ENCODE results near the gene SLC37A2.
"Not testable (repeated sequence)": the region's sequence is repeated elsewhere in the genome, so short reads cannot be mapped to it uniquely, and the experiment has no call there.

Gene SLC37A2

GRCh38 chr11:125084761-125085231, 21.7 kb downstream of the SLC37A2 start:
- no peak for DNase-seq (ENCODE audit: low read depth)

DNA sequence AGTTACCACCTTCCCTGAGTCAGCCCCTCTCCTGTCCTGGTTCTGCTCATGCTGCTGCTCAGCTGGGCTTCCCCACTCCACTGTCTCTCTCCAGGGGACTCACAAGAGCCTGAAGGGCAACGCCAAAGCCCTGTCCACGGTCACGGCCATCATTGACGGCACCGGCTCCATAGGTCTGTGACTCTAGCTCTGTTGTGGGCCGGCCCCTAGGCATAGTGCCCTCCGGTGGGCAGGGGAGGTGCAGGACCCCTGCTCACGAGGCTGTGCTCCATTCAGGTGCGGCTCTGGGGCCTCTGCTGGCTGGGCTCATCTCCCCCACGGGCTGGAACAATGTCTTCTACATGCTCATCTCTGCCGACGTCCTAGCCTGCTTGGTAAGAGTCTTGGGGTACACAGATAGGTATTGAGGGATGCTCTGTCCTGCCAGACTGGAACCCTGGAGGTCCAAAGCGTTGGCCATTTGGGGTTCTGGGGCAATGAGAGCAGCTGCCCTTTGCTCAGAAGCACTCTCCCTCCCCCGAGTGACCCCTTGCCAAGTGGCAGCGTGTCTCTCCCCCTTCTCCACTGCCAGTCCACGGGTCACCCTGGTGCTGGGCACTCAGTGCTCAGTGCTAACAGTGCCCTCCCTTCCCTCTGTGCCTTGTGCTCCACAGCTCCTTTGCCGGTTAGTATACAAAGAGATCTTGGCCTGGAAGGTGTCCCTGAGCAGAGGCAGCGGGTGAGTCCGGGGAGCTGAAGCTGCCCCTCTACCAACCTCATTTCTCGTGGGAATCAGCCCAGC, 22.4 kb downstream of the SLC37A2 start:
- DNase-seq (ENCODE audit: low read depth), result no peak

DNA sequence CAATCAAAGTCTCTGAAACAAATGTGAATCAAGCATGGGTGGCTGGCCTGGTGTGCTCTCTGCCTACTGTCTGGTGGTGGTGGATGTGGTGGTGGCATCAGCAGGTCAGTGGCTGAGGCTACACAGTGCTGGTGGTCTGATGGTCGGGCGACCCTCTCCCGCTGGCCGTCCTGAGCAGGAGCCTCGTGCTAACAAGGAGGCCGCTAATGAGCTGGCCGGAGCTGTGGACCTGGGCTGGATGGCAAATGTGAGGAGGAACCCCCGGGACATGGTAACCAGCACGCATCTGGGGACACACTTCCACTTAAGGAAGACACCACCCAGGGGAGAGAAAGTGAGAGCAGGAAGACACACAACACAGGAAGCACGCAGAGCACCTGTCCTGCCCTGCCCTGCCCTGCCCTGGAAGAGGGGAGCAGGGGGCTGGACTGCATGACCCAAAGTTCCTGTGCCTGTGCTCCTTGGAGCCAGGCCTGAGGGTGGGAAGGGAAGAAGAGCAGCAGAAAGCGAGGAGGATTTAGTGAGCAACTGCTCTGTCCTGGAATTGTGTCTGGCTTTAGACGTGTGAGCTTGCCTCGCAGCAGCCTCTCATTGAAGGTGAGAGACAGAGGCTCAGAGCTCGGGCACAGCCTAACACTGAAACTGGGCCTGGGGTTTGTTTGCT, 23.7 kb downstream of the SLC37A2 start:
- DNase-seq (ENCODE audit: low read depth), result no peak

- no peak for DNase-seq (ENCODE audit: low read depth)
Observed at GRCh38 chr11:125088123-125088522, 25.0 kb downstream of the SLC37A2 start.

DNA sequence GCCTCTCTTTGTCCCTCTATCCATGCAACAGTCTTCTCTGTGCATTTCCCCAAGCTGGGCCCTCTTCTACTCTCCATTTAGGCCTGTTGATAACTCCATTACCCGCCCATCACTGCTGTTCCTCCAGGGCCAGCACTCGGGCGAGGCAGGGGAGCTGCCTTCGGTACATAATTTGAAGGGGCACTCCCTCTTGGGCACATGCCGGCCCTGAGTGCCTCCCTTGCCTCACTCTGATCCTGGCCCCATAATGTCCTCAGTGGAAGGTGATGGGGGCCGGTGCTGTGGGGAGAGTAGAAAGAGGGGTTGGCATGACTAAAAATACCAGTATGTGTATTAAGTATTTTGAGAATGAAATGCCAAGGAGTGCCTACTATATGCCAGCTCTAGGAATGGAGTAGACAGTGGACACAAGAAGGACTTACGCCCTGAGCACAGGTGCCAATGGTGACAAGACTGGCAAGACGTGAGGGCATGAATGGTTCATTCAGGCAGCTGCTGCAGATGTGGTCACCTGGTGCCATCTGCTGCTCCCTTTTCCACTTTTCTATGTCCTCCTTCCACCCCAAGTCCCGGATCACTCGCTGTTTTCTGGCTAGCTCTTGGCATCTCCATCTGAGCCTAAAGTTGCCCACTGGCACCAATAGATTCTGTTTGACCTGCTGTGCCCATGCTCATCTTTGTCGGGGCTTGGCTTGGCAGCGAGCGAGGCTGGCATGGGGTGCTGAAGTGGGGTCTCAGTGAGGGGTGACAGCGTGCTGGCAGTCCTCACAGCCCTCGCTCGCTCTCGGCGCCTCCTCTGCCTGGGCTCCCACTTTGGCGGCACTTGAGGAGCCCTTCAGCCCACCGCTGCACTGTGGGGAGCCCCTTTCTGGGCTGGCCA, 25.7 kb downstream of the SLC37A2 start:
- no peak for DNase-seq (ENCODE audit: low read depth)

- not testable (repeated sequence) for DNase-seq (ENCODE audit: low read depth)
Observed at GRCh38 chr11:125089481-125089880, 26.4 kb downstream of the SLC37A2 start.

DNA sequence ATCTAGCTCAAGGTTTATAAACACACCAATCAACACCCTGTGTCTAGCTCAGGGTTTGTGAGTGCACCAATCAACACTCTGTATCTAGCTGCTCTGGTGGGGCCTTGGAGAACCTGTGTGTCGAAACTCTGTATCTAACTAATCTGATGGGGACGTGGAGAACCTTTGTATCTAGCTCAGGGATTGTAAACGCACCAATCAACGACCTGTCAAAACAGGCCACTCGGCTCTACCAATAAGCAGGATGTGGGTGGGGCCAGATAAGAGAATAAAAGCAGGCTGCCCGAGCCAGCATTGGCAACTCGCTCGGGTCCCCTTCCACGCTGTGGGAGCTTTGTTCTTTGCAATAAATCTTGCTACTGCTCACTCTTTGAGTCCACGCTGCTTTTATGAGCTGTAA, 27.0 kb downstream of the SLC37A2 start:
- DNase-seq (ENCODE audit: low read depth), result not testable (repeated sequence)

DNA sequence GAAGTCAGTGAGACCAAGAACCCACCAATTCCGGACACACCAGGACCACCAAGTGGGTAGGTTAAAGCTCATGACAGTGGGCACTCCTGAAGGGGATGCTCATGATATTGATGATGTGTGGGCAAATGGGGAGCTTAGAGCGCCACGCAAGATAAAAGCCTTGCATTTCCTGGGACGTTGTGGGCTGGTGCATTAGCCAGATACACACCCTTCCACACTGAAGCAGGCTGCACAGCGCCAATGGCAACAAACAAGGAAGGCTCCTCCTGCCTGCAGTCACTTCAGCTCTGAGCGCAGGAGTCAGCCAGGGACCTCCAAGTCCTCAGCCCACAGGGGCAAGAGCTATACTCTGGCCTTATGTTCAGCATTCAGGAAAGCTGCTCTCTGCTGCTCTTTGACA, 27.7 kb downstream of the SLC37A2 start:
- DNase-seq (ENCODE audit: low read depth), result no peak

DNA sequence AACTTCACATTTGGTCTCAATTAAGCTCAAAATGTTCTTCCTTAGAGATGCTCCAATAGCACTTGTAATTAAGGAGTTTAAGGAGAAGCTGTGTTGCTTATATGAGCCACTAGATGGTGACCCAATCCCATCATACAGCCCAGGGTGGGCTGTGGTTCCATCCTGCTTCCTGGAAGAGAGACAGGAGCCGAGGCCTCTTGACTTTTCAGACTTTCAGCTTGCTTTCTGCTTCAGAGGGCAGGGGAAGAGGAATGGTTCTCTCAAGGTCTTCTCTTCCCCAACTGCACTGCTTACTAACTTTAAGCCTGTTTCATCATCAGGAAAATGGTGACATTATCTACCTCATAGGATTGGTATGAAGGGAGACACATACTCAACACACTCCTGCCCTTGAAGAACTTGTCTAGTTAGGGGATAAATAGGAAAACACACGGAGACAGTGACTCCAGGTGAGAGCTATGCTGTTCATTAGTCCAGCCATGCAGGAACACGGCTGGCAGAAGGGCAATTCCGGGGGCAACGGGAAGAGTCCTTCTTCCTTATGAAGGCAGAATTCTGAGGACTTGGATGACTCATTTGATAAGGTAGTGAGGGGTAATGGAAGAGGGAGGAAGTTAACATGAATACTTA, 28.3 kb downstream of the SLC37A2 start:
- no peak for DNase-seq (ENCODE audit: low read depth)

DNA sequence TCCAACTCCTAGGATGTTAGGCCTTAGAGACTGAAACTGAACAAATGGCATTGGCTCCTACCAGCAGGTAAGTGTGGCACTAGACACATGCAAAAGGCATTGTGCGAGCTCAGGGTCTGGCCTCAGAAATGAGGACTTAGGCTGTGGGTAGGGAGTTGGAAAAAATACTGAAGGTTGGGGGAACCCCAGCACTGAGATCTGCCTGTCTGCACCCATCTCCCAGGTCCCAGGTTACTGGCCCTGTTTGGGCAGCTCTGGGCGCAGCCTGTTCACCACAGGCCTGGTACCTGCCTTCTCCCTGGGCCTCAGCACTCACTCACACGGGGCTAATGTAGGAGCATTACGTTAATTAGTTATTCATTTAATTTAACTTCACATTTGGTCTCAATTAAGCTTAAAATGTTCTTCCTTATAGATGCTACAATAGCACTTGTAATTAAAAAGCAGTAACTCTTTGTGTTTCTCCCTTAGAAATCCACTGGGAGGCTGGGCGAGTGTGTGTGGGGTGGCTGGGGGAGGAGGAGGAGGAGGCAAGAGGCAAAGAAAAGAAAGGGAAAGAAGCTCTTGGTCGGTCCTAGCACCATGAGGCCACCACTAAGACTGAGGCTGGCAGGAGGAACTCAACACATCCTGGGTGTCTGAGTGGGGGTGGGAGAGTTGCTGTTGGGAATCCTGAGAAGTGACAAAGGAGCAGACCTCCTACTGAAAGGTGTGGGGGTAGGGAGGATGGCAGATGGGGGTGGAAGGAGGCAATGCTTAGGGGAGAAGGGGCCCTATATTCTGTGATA, 29.0 kb downstream of the SLC37A2 start:
- no peak for DNase-seq (ENCODE audit: low read depth)

DNA sequence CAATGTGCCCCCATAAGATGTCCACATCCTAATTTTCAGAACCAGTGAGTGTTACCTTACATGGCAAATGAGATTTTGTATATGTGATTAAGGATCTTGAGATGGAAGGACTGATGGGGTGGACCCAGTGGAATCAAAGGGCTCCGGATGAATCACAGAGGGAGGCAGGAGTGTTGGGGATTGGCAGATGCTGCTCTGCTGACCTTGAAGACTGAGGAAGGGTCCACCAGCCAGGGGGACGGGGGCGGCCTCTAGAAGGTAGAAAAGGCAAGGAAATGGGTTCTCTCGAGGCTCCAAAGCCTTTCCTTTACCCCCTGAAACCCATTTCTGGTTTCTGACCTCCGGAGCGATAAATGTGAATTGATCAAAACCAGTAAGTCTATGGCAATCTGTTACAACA, 29.6 kb downstream of the SLC37A2 start:
- DNase-seq (ENCODE audit: low read depth), result no peak

GRCh38 chr11:125093502-125093901, 30.4 kb downstream of the SLC37A2 start:
- no peak for DNase-seq (ENCODE audit: low read depth)

DNA sequence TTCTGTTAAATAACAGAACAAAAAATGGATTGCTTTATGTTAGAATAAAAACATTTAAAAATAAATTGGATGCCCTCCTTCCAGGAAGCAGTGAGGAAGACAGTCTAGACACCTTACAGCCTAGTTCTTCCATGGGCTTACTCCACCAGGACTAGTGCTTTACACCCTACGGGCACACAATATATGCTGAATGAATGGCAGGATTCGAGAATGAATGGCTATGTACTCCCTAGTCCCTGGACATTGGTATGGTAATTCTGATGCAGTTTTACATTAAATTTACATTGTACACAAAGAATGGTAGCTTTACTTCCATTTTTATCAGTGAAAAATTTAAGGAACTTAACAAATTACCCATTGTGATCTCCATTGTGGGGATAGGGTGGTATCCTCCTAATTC, 31.6 kb downstream of the SLC37A2 start:
- DNase-seq (ENCODE audit: low read depth), result no peak

GRCh38 chr11:125100136-125100535, 37.0 kb downstream of the SLC37A2 start:
- no peak for DNase-seq (ENCODE audit: low read depth)

GRCh38 chr11:125101596-125101995, 38.5 kb downstream of the SLC37A2 start:
- DNase-seq (ENCODE audit: low read depth), result no peak

GRCh38 chr11:125102025-125102424, 38.9 kb downstream of the SLC37A2 start:
- DNase-seq (ENCODE audit: low read depth), result no peak

DNA sequence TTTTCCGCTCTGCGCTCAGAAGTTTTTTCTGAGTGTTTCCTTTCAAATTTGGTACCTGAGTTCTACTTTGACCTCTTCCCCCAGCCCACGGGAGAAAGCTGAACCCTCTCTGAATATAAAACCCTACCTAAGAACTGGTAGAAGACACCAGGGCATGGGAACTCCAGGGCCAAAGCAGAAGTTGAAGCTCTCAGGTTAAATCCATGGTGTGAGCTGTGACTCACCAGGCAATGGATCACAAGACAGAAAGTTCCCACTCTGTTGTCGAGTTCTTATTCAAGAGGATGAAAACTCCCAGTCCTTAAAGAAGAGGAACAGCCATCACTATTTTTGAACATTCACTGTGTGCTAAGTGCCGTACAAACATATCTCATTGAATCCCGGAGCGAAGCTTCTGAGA, 39.4 kb downstream of the SLC37A2 start:
- DNase-seq (ENCODE audit: low read depth), result no peak

DNA sequence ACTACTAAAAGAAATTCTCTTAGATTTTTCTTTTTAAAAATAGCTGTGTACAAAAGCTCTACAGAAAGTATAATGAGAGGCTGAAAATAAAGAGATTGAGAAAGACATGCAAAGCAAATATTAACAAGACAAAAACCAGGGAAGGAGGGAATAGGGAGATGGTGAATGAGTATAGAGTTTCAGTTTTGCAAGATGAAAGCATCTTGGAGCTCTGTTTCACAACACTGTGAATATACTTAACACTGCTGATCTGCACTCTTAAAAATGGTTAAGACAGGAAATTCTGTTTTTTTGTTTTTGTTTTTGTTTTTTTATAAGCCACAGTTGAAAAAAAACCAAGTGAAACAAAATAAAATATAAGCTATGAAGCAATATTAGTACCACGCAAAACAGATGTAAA, 42.8 kb downstream of the SLC37A2 start:
- DNase-seq (ENCODE audit: low read depth), result no peak

DNA sequence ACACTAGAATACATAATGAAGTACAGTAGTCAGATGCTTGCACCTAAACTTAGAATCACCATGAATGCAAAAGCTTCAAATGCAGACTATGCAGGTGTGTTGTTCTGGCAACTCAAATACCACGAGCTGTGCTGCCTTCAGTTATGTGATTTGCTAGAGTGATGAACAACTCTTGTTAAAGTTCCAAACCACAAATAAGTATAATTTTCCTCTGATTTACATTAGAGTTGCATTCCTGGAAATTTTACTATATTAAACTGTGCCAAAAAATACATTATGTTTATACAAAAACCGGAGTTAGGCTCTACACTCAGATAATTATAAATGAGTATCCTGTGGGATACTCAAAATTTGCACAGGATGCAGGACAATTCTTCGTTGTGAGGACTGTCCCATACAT, 45.4 kb downstream of the SLC37A2 start:
- no peak for DNase-seq (ENCODE audit: low read depth)

DNA sequence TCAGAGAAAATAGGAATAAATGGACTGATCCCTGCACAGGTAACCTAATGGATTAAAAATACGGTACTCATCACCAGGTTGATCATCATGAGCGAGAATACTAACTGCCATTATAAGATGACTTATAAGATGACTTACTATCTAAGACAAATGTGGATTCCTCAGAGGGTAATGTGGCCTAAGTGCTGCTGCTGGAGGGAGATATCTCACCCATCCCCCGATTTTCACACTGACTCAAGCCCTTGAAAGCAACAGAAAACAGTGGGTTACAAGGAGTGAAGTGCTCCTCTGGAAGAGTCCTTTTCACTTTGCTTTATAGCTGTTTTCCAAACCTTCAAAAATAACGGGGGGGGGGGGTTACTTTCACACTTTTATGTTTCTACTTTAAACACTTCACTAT, 47.4 kb downstream of the SLC37A2 start:
- no peak for DNase-seq (ENCODE audit: low read depth)

DNA sequence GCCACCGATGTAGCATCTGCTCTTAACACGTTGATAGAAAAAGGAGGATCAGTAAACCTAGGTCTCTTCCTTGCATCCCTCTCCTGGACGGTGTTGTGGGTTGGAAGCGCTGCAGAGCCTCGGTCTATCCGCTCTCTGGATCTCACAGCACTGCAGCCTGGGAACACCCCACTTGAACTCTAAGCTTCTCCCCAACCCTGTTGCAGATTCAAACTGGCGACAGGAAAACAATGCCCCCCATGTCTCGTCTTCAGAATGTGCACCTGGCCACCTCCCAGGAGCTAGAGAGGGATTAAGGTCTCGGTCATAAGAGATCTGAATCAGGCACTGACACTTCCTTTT, 47.9 kb downstream of the SLC37A2 start:
- peak; percentile 7 for DNase-seq (ENCODE audit: low read depth)

Data from activated T-cell treated with anti-CD3 and anti-CD28 coated beads for 24 hours (primary cell).